CD4-positive, alpha-beta T cell (primary cell): ENCODE data around the gene ZNF865. TPM values are rescaled to one million over a fixed set of nuclear protein-coding genes. Genes with fewer than 3 reads are reported as not detected.

Experiments
- ATAC-seq: fragments of 200-7000 bp; cut with Tn5 transposase; one replicate; pipeline ENCODE4 v1.10.0; 2022; ENCODE audit warnings: mild to moderate bottlenecking; ENCODE audit not compliant: poor library complexity
- CTCF ChIA-PET: fragments of 350-600 bp; sonication (Branson Sonifier 250); formaldehyde crosslinking; loops from one replicate; lab custom pipeline; 2021; ENCODE audit warnings: antibody characterized with exemption, inconsistent platforms; lab: Charles Lee
- POLR2A ChIA-PET: fragments of 350-600 bp; sonication (Branson Sonifier 250); formaldehyde crosslinking; loops from one replicate; lab custom pipeline; 2021; ENCODE audit warnings: antibody characterized with exemption, inconsistent platforms; lab: Charles Lee
- DNase-seq, 14 experiments: peaks; one replicate each; pipeline ENCODE4 v3.0.0-alpha.2; 2013 to 2020; ENCODE audit warnings: mixed read lengths in 2 of 14
- H3K27ac ChIP-seq, 2 donors: one replicate each; pipeline versions ENCODE4 v1.5.1 to v1.7.0; 2013; ENCODE audit warnings: low read length in 2 of 2, low read depth in 1 of 2, mild to moderate bottlenecking in 1 of 2
- H3K27me3 ChIP-seq, 2 experiments: 1 replicate in 1 of 2; 2 replicates in 1 of 2; pipeline versions ENCODE4 v1.6.1 to v1.7.0; 2013; ENCODE audit warnings: low read length in 2 of 2, control low read depth in 1 of 2, mild to moderate bottlenecking in 1 of 2, moderate library complexity in 1 of 2; ENCODE audit not compliant: insufficient read depth in 2 of 2, control insufficient read depth in 1 of 2
- H3K36me3 ChIP-seq: one replicate; pipeline ENCODE4 v1.6.1; 2013; ENCODE audit warnings: low read length, control low read depth; ENCODE audit not compliant: insufficient read depth
- H3K4me1 ChIP-seq: one replicate; pipeline ENCODE4 v1.6.1; 2013; ENCODE audit warnings: low read length, control low read depth; ENCODE audit not compliant: insufficient read depth
- H3K4me3 ChIP-seq: one replicate; pipeline ENCODE4 v1.5.1; 2013; ENCODE audit warnings: mild to moderate bottlenecking, low read length, moderate library complexity
- H3K9me3 ChIP-seq, 2 experiments: 1 replicate in 1 of 2; 2 replicates in 1 of 2; pipeline versions ENCODE4 v1.6.1 to v1.7.0; 2013; ENCODE audit warnings: low read length in 2 of 2, mild to moderate bottlenecking in 2 of 2, control low read depth in 1 of 2, moderate library complexity in 1 of 2; ENCODE audit not compliant: control insufficient read depth in 1 of 2, insufficient read depth in 1 of 2
- H3K27ac Mint-ChIP-seq: one replicate; pipeline ENCODE4 v1.8.0; 2020; ENCODE audit warnings: mixed read lengths
- H3K27me3 Mint-ChIP-seq: one replicate; pipeline ENCODE4 v1.8.0; 2021; ENCODE audit warnings: mixed read lengths
- H3K36me3 Mint-ChIP-seq: one replicate; pipeline ENCODE4 v1.8.0; 2021; ENCODE audit warnings: low read depth, mixed read lengths
- H3K4me1 Mint-ChIP-seq: one replicate; pipeline ENCODE4 v1.8.0; 2021; ENCODE audit warnings: low read depth, mixed read lengths
- H3K4me3 Mint-ChIP-seq: one replicate; pipeline ENCODE4 v1.8.0; 2020; ENCODE audit warnings: mild to moderate bottlenecking, mixed read lengths
- H3K9me3 Mint-ChIP-seq: one replicate; pipeline ENCODE4 v1.8.0; 2020; ENCODE audit warnings: mixed read lengths
- CTCF ChIP-seq: fragments of 200-600 bp; IDR thresholded peaks from one replicate; pipeline ENCODE4 v1.8.0; 2022; ENCODE audit warnings: antibody characterized with exemption, mild to moderate bottlenecking
- intact Hi-C, 2 experiments: fragments of 100-400 bp; cut with DNase I in 1 of 2; cut with micrococcal nuclease in 1 of 2; formaldehyde crosslinking; loops; one replicate each; pipeline versions ENCODE4 v1.15.1 to v1.9.0; 2023 to 2025; cut with DNase I, micrococcal nuclease
- total RNA-seq, 174 experiments: library from RNA in 2 of 174; stranded (reverse) in 2 of 174; gene quantifications; one replicate each; pipeline ENCODE4 v1.2.3 and lab custom pipeline; 2021 to 2026

Gene ZNF865
- total RNA-seq, 2 experiments from 2014 or later, result 12.0 to 12.9 TPM

- Mint-ChIP-seq H3K27ac (peak overlapping the region; percentile 63), H3K27me3 (no peaks in the 10 kb centered on the region), H3K4me1 (peaks cover 19% of the 10 kb centered on the region), H3K4me3 (peak overlapping the region; percentile 62), H3K36me3 (peaks cover 21% of the 10 kb centered on the region), H3K9me3 (no peaks in the 10 kb centered on the region)
- Histone ChIP-seq H3K4me1 (peaks cover 22% of the 10 kb centered on the region), H3K9me3 (peaks cover 0 to 15% of the 10 kb centered on the region in 2 experiments), H3K27me3 (no peaks in the 10 kb centered on the region), H3K4me3 (no peak overlapping the region), H3K27ac (no peak overlapping the region), H3K36me3 (no peaks in the 10 kb centered on the region)
- DNase-seq (no peak), ATAC-seq (no peak)
- ChIA-PET POLR2A (interaction anchor here (1.1 kb wide), 1 partner anchor 30 kb away, joined by 3 read pairs; no protein-coding TSS in a partner anchor), CTCF (interaction anchor here (0.7 kb wide), 1 partner anchor 30 kb away, joined by 3 read pairs; no protein-coding TSS in a partner anchor)
- no peak for TF ChIP-seq CTCF
- intact Hi-C loops, result no loop called here
These were observed 28.7 kb upstream of the ZNF865 start for GRCh38 chr19:55576746-55577145.

GRCh38 chr19:55578031-55578760, 27.3 kb upstream of the ZNF865 start:
- Histone ChIP-seq H3K36me3 (no peaks in the 10 kb centered on the region), H3K27me3 (no peaks in the 10 kb centered on the region), H3K4me3 (no peak overlapping the region), H3K27ac (no peak overlapping the region), H3K9me3 (peaks cover 0 to 15% of the 10 kb centered on the region in 2 experiments), H3K4me1 (peaks cover 23% of the 10 kb centered on the region)
- intact Hi-C loops, result no loop called here
- Mint-ChIP-seq H3K4me1 (peaks cover 24% of the 10 kb centered on the region), H3K36me3 (peaks cover 21% of the 10 kb centered on the region), H3K4me3 (no peak overlapping the region), H3K27me3 (no peaks in the 10 kb centered on the region), H3K27ac (no peak overlapping the region), H3K9me3 (no peaks in the 10 kb centered on the region)
- ATAC-seq (no peak), DNase-seq (no peak)
- ChIA-PET CTCF (no interaction called here), POLR2A (no interaction called here)
- no peak for TF ChIP-seq CTCF

- no peaks in the 10 kb centered on the region for H3K27me3 ChIP-seq
- Mint-ChIP-seq H3K36me3 (peaks cover 21% of the 10 kb centered on the region), H3K9me3 (no peaks in the 10 kb centered on the region), H3K27ac (peak overlapping the region; percentile 86), H3K4me3 (peak overlapping the region; percentile 89), H3K27me3 (no peaks in the 10 kb centered on the region), H3K4me1 (peaks cover 24% of the 10 kb centered on the region)
- peak overlapping the region in 1 of 2 donors; percentile 39 for H3K27ac ChIP-seq
- ChIA-PET CTCF (no interaction called here), POLR2A (no interaction called here)
- intact Hi-C loops, result no loop called here
- H3K4me3 ChIP-seq, result no peak overlapping the region
- no peaks in the 10 kb centered on the region for H3K36me3 ChIP-seq
- peaks cover 0 to 15% of the 10 kb centered on the region in 2 experiments for H3K9me3 ChIP-seq
- H3K4me1 ChIP-seq, result peaks cover 23% of the 10 kb centered on the region
- TF ChIP-seq CTCF, result no peak
- DNase-seq (peak in 1 of 14 experiments; percentile 29), ATAC-seq (no peak)
These were observed 26.4 kb upstream of the ZNF865 start for GRCh38 chr19:55578761-55579747.
